ENCODE data around the gene CCT7.

GRCh38 chr2:73292316-73292905 is 58.3 kb downstream of the CCT7 start:
- no peak for TF ChIP-seq CTCF (IDR thresholded peaks at IDR 0.05; ENCODE audit: insufficient read depth, low read length)
- no peak for TF ChIP-seq POLR2AphosphoS5 (IDR thresholded peaks at IDR 0.05; ENCODE audit: low read depth)

Data from HL-60 (cell line).